Fibroblast of villous mesenchyme (primary cell): ENCODE data around the gene SLC22A4. TPM values are rescaled to one million over a fixed set of nuclear protein-coding genes. Genes with fewer than 3 reads are reported as not detected.

ENCODE experiments used
- DNase-seq: peaks from one replicate; pipeline ENCODE4 v3.0.0-alpha.2; 2010; ENCODE audit warnings: low read depth
- H3K4me3 ChIP-seq: 2 replicates; pipeline ENCODE4 v1.5.1; 2011; ENCODE audit warnings: low read depth, mild to moderate bottlenecking, low read length
- CTCF ChIP-seq: IDR thresholded peaks from 2 replicates; pipeline ENCODE4 v1.5.1; 2012; ENCODE audit warnings: low read depth, mild to moderate bottlenecking, low read length; ENCODE audit not compliant: insufficient read depth
- total RNA-seq: library from RNA; depleted of rRNA; stranded (reverse); fragments of >200 nt; gene quantifications from 2 replicates; pipeline ENCODE4 v1.2.3, GENCODE V29; 2012

Gene SLC22A4
- total RNA-seq, 1 donor, result 16.4 TPM

GRCh38 chr5:132353486-132353995 is 59.3 kb downstream of the SLC22A4 start:
- DNase-seq, result no peak

GRCh38 chr5:132354381-132355139 is 60.4 kb downstream of the SLC22A4 start:
- no peak overlapping the region for H3K4me3 ChIP-seq
- DNase-seq, result no peak
- TF ChIP-seq CTCF, result no peak

More at GRCh38 chr5:132353486-132353995, 59.3 kb downstream of the SLC22A4 start:
- H3K4me3 ChIP-seq, result no peak overlapping the region
- no peak for TF ChIP-seq CTCF

DNA sequence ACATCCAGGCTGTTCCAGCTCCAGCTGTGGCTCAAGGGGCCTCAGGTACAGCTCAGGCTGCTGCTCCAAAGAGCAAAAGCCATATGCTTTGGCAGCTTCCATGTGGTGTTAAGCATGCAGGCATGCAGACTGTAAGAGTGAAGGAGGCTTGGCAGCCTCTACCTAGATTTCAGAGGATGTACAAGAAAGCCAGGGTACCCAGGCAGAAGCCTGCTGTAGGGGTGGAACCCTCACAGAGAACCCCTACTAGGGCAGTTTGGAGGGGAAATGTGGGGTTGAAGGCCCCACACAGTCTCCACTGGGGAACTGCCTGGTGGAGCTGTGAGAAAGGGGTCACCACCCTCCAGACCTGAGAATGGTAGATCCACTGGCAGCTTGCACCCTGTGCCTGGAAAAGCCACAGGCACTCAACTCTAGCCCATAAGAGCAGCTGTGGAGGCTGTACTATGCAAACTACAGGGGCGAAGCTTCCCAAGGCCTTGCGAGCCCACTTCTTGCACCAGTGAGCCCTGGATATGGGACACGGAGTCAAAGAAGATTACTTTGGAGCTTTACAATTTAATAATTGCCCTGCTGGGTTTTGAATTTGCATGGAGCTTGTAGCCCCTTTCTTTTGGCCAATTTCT is 61.1 kb downstream of the SLC22A4 start:
- TF ChIP-seq CTCF, result no peak
- no peak overlapping the region for H3K4me3 ChIP-seq
- DNase-seq, result no peak

DNA sequence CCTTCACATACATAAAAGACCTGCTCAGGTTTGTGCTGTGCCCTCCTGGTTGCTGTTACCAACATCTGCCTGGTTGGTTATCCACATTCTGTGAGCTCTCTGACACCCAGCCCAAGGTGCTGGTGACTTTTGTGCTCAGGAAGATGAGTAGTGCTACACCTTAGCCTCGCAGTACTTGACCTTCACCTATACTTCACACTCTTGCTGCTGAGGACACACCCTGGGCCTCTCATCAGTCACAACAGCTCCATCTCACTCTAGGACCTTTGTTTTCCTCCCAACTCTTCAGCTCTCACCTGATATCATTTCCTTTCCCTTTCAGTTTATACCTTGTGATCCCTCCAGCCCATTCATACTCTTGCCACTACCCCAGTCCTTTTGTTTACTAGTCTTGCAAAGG is 64.6 kb downstream of the SLC22A4 start:
- no peak for TF ChIP-seq CTCF
- no peak overlapping the region for H3K4me3 ChIP-seq
- no peak for DNase-seq

- TF ChIP-seq CTCF, result no peak
- H3K4me3 ChIP-seq, result no peak overlapping the region
- DNase-seq, result no peak
These were observed 67.9 kb downstream of the SLC22A4 start for GRCh38 chr5:132362086-132362485.

DNA sequence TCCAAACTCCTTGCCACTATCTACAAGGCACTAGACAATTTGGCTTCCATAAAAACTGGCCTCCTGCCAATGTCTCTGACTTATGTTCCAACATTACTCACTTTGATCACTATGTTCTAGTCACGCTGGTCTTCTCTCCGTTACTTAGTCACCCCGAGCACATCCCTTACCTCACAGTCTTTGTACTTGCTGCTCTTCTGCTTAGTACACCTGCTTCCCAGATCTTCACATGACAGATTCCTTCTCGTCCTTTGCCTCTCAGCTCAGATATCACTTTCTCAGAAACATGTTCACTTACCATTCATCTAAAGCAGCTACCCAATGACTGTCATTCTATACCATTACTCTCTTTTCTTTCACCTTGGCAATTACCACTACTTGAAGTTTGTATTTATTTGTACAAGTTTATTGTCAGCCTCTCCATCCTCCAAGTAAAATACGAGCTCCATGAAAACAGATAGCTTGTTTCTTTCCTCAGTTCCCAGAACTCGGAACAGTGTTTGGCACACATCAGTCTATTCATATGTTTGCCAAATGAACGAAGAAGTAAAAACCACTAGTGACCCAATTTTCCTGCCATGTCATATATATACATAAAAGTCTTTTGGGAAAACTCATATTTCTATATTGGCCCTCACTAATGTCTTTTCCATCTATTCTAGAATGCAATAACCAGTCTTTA is 69.4 kb downstream of the SLC22A4 start:
- H3K4me3 ChIP-seq, result no peak overlapping the region
- no peak for TF ChIP-seq CTCF
- peak; percentile 83 for DNase-seq
